ENCODE measurements around the gene CASR. TPM values are rescaled to one million over a fixed set of nuclear protein-coding genes. Genes with fewer than 3 reads are reported as not detected.

Gene CASR
- total and polyA plus RNA-seq, 2 donors from 2014 or later = 14.8 to 72.8 TPM

DNA sequence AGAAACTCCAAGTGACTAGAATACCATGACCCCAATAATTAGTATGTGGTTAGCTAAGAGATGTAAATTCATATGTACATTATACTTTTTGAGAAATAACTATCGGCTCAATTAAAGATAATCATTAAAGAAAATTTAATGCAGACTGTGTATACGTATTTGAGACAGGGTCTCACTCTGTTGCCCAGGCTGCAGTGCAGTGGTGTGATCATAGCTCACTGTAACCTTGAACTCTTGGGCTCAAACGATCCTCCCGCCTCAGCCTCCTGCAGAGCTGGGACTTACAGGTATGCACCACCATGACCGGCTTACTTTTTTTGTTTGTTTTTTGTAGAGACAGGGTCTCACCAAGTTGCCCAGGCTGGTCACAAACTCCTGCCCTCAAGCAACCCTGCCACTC, 132.9 kb downstream of the CASR start:
- intact Hi-C loops (cut with DNase I) = no loop called here
- FAIRE-seq = no peak
- Histone ChIP-seq H3K27ac (ENCODE audit: low read depth in 2 of 2, low read length in 2 of 2) (no peak overlapping the region), H3K9me3 (ENCODE audit: control insufficient read depth in 2 of 3, insufficient read depth in 1 of 3, low read length in 3 of 3) (peaks cover 0 to 6% (median 4%) of the 10 kb centered on the region in 3 donors), H3K4me1 (ENCODE audit: control insufficient read depth in 2 of 3, insufficient read depth in 2 of 3, low read depth in 1 of 3, low read length in 3 of 3) (no peaks in the 10 kb centered on the region), H3K36me3 (ENCODE audit: control insufficient read depth in 2 of 3, insufficient read depth in 3 of 3, low read length in 3 of 3) (no peaks in the 10 kb centered on the region), H3K27me3 (ENCODE audit: control insufficient read depth, insufficient read depth, low read length) (no peaks in the 10 kb centered on the region), H3K9ac (ENCODE audit: low read length in 3 of 3) (no peak overlapping the region), H3K4me3 (ENCODE audit: low read length in 3 of 3) (no peak overlapping the region)
- DNase-seq = no peak
- TF ChIP-seq, protein P1, sequence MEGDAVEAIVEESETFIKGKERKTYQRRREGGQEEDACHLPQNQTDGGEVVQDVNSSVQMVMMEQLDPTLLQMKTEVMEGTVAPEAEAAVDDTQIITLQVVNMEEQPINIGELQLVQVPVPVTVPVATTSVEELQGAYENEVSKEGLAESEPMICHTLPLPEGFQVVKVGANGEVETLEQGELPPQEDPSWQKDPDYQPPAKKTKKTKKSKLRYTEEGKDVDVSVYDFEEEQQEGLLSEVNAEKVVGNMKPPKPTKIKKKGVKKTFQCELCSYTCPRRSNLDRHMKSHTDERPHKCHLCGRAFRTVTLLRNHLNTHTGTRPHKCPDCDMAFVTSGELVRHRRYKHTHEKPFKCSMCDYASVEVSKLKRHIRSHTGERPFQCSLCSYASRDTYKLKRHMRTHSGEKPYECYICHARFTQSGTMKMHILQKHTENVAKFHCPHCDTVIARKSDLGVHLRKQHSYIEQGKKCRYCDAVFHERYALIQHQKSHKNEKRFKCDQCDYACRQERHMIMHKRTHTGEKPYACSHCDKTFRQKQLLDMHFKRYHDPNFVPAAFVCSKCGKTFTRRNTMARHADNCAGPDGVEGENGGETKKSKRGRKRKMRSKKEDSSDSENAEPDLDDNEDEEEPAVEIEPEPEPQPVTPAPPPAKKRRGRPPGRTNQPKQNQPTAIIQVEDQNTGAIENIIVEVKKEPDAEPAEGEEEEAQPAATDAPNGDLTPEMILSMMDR (IDR thresholded peaks at IDR 0.05; ENCODE audit: borderline replicate concordance, extremely low read depth, insufficient read depth) = no peak

GRCh38 chr3:122318620-122319019, 135.2 kb downstream of the CASR start:
- TF ChIP-seq, protein P1 (IDR thresholded peaks at IDR 0.05; ENCODE audit: borderline replicate concordance, extremely low read depth, insufficient read depth) = no peak
- intact Hi-C loops (cut with DNase I) = no loop called here
- Histone ChIP-seq H3K9ac (ENCODE audit: low read length in 3 of 3) (no peak overlapping the region), H3K4me1 (ENCODE audit: control insufficient read depth in 2 of 3, insufficient read depth in 2 of 3, low read depth in 1 of 3, low read length in 3 of 3) (no peaks in the 10 kb centered on the region), H3K27ac (ENCODE audit: low read depth in 2 of 2, low read length in 2 of 2) (no peak overlapping the region), H3K27me3 (ENCODE audit: control insufficient read depth, insufficient read depth, low read length) (no peaks in the 10 kb centered on the region), H3K36me3 (ENCODE audit: control insufficient read depth in 2 of 3, insufficient read depth in 3 of 3, low read length in 3 of 3) (no peaks in the 10 kb centered on the region), H3K4me3 (ENCODE audit: low read length in 3 of 3) (no peak overlapping the region), H3K9me3 (ENCODE audit: control insufficient read depth in 2 of 3, insufficient read depth in 1 of 3, low read length in 3 of 3) (peaks cover 0 to 6% (median 4%) of the 10 kb centered on the region in 3 donors)
- no peak for DNase-seq
- no peak for FAIRE-seq

GRCh38 chr3:122322095-122323075, 138.9 kb downstream of the CASR start:
- no peaks in the 10 kb centered on the region for H3K4me1 ChIP-seq (ENCODE audit: control insufficient read depth in 2 of 3, insufficient read depth in 2 of 3, low read depth in 1 of 3, low read length in 3 of 3)
- no peaks in the 10 kb centered on the region for H3K27me3 ChIP-seq (ENCODE audit: control insufficient read depth, insufficient read depth, low read length)
- TF ChIP-seq, protein P1 (IDR thresholded peaks at IDR 0.05; ENCODE audit: borderline replicate concordance, extremely low read depth, insufficient read depth) = no peak
- H3K9me3 ChIP-seq (ENCODE audit: control insufficient read depth in 2 of 3, insufficient read depth in 1 of 3, low read length in 3 of 3) = peaks cover 0 to 6% (median 4%) of the 10 kb centered on the region in 3 donors
- no peak overlapping the region for H3K9ac ChIP-seq (ENCODE audit: low read length in 3 of 3)
- FAIRE-seq = no peak
- intact Hi-C loops (cut with DNase I) = no loop called here
- no peak overlapping the region for H3K27ac ChIP-seq (ENCODE audit: low read depth in 2 of 2, low read length in 2 of 2)
- DNase-seq = no peak
- no peaks in the 10 kb centered on the region for H3K36me3 ChIP-seq (ENCODE audit: control insufficient read depth in 2 of 3, insufficient read depth in 3 of 3, low read length in 3 of 3)
- H3K4me3 ChIP-seq (ENCODE audit: low read length in 3 of 3) = no peak overlapping the region
